Neuron (in vitro differentiated cells): ENCODE measurements around the gene MAD1L1.

Source experiments
- H2AFZ ChIP-seq: one replicate; pipeline ENCODE4 v1.6.1; 2013; ENCODE audit warnings: low read depth, mild to moderate bottlenecking, inconsistent platforms, low read length, moderate library complexity
- H3K27me3 ChIP-seq: one replicate; pipeline ENCODE4 v1.6.1; 2013; ENCODE audit warnings: low read length; ENCODE audit not compliant: insufficient read depth
- H3K36me3 ChIP-seq: one replicate; pipeline ENCODE4 v1.6.1; 2013; ENCODE audit warnings: low read length; ENCODE audit not compliant: insufficient read depth
- H3K4me1 ChIP-seq: one replicate; pipeline ENCODE4 v1.6.1; 2013; ENCODE audit warnings: low read length; ENCODE audit not compliant: insufficient read depth
- H3K4me3 ChIP-seq: 2 replicates; pipeline ENCODE4 v1.5.1; 2013; ENCODE audit warnings: mild to moderate bottlenecking, low read length, moderate library complexity
- H3K9me3 ChIP-seq: one replicate; pipeline ENCODE4 v1.6.1; 2013; ENCODE audit warnings: low read length

The MAD1L1 gene

GRCh38 chr7:2196381-2197378 is 36.1 kb downstream of the MAD1L1 start:
- Histone ChIP-seq H3K4me3 (no peak overlapping the region), H3K4me1 (no peaks in the 10 kb centered on the region), H3K36me3 (peaks cover 22% of the 10 kb centered on the region), H2AFZ (no peak overlapping the region), H3K27me3 (no peaks in the 10 kb centered on the region), H3K9me3 (peaks cover 11% of the 10 kb centered on the region)

GRCh38 chr7:2195400-2196246 is 37.1 kb downstream of the MAD1L1 start:
- Histone ChIP-seq H3K9me3 (peaks cover 11% of the 10 kb centered on the region), H3K27me3 (no peaks in the 10 kb centered on the region), H3K4me1 (no peaks in the 10 kb centered on the region), H2AFZ (no peak overlapping the region), H3K4me3 (no peak overlapping the region), H3K36me3 (peaks cover 22% of the 10 kb centered on the region)

GRCh38 chr7:2193575-2194305 is 39.0 kb downstream of the MAD1L1 start:
- Histone ChIP-seq H3K36me3 (peaks cover 13% of the 10 kb centered on the region), H3K4me3 (no peak overlapping the region), H3K27me3 (no peaks in the 10 kb centered on the region), H3K9me3 (peaks cover 19% of the 10 kb centered on the region), H2AFZ (no peak overlapping the region), H3K4me1 (no peaks in the 10 kb centered on the region)

GRCh38 chr7:2192831-2193534 is 39.8 kb downstream of the MAD1L1 start:
- no peaks in the 10 kb centered on the region for H3K27me3 ChIP-seq
- H2AFZ ChIP-seq = no peak overlapping the region
- H3K9me3 ChIP-seq = peaks cover 22% of the 10 kb centered on the region
- peaks cover 13% of the 10 kb centered on the region for H3K36me3 ChIP-seq
- H3K4me3 ChIP-seq = no peak overlapping the region
- no peaks in the 10 kb centered on the region for H3K4me1 ChIP-seq

- no peaks in the 10 kb centered on the region for H3K27me3 ChIP-seq
- H3K4me1 ChIP-seq = no peaks in the 10 kb centered on the region
- H2AFZ ChIP-seq = no peak overlapping the region
- peaks cover 9% of the 10 kb centered on the region for H3K36me3 ChIP-seq
- H3K9me3 ChIP-seq = peaks cover 19% of the 10 kb centered on the region
- no peak overlapping the region for H3K4me3 ChIP-seq
Observed at GRCh38 chr7:2191016-2191415, 41.7 kb downstream of the MAD1L1 start.

GRCh38 chr7:2190531-2190930 is 42.2 kb downstream of the MAD1L1 start:
- Histone ChIP-seq H3K27me3 (no peaks in the 10 kb centered on the region), H3K9me3 (peaks cover 15% of the 10 kb centered on the region), H3K36me3 (peaks cover 5% of the 10 kb centered on the region), H3K4me1 (no peaks in the 10 kb centered on the region), H3K4me3 (no peak overlapping the region), H2AFZ (no peak overlapping the region)

- Histone ChIP-seq H3K36me3 (peaks cover 3% of the 10 kb centered on the region), H3K9me3 (peaks cover 11% of the 10 kb centered on the region), H3K27me3 (no peaks in the 10 kb centered on the region), H3K4me1 (no peaks in the 10 kb centered on the region), H3K4me3 (no peak overlapping the region), H2AFZ (no peak overlapping the region)
Observed at GRCh38 chr7:2186166-2186565, 46.6 kb downstream of the MAD1L1 start.

- Histone ChIP-seq H3K9me3 (peaks cover 11% of the 10 kb centered on the region), H3K27me3 (no peaks in the 10 kb centered on the region), H3K4me1 (no peaks in the 10 kb centered on the region), H2AFZ (no peak overlapping the region), H3K4me3 (no peak overlapping the region), H3K36me3 (peaks cover 3% of the 10 kb centered on the region)
Observed at GRCh38 chr7:2185715-2186114, 47.0 kb downstream of the MAD1L1 start.

- no peak overlapping the region for H3K4me3 ChIP-seq
- peaks cover 4% of the 10 kb centered on the region for H3K4me1 ChIP-seq
- H3K36me3 ChIP-seq = no peaks in the 10 kb centered on the region
- no peaks in the 10 kb centered on the region for H3K27me3 ChIP-seq
- no peak overlapping the region for H2AFZ ChIP-seq
- H3K9me3 ChIP-seq = no peaks in the 10 kb centered on the region
Observed at GRCh38 chr7:2182461-2182860, 50.3 kb downstream of the MAD1L1 start.

GRCh38 chr7:2181077-2181854 is 51.5 kb downstream of the MAD1L1 start:
- no peak overlapping the region for H3K4me3 ChIP-seq
- H3K4me1 ChIP-seq = peaks cover 4% of the 10 kb centered on the region
- no peak overlapping the region for H2AFZ ChIP-seq
- no peaks in the 10 kb centered on the region for H3K27me3 ChIP-seq
- no peaks in the 10 kb centered on the region for H3K36me3 ChIP-seq
- H3K9me3 ChIP-seq = no peaks in the 10 kb centered on the region

GRCh38 chr7:2180081-2180480 is 52.7 kb downstream of the MAD1L1 start:
- H2AFZ ChIP-seq = no peak overlapping the region

GRCh38 chr7:2175514-2175913 is 57.2 kb downstream of the MAD1L1 start:
- H3K4me3 ChIP-seq = no peak overlapping the region
- peaks cover 4% of the 10 kb centered on the region for H3K4me1 ChIP-seq
- no peaks in the 10 kb centered on the region for H3K27me3 ChIP-seq
- H3K9me3 ChIP-seq = peaks cover 2% of the 10 kb centered on the region
- H3K36me3 ChIP-seq = peaks cover 11% of the 10 kb centered on the region
- H2AFZ ChIP-seq = no peak overlapping the region

More at GRCh38 chr7:2180081-2180480, 52.7 kb downstream of the MAD1L1 start:
- H3K27me3 ChIP-seq = no peaks in the 10 kb centered on the region
- H3K36me3 ChIP-seq = peaks cover 2% of the 10 kb centered on the region
- H3K9me3 ChIP-seq = no peaks in the 10 kb centered on the region
- H3K4me1 ChIP-seq = peaks cover 4% of the 10 kb centered on the region
- no peak overlapping the region for H3K4me3 ChIP-seq
